HG03159 (cell line): ENCODE measurements around the gene RTF2.
A peak's percentile ranks its signal among the peaks of the same experiment; 100 is the strongest.
"Not testable (repeated sequence)": the region's sequence is repeated elsewhere in the genome, so short reads cannot be mapped to it uniquely, and the experiment has no call there.

Experiments
- ATAC-seq: cut with Tn5 transposase; IDR thresholded peaks from one replicate; pipeline ENCODE4 v1.9.1; 2021; ENCODE audit warnings: mild to moderate bottlenecking, moderate library complexity; ENCODE audit not compliant: unreplicated experiment

Gene RTF2

DNA sequence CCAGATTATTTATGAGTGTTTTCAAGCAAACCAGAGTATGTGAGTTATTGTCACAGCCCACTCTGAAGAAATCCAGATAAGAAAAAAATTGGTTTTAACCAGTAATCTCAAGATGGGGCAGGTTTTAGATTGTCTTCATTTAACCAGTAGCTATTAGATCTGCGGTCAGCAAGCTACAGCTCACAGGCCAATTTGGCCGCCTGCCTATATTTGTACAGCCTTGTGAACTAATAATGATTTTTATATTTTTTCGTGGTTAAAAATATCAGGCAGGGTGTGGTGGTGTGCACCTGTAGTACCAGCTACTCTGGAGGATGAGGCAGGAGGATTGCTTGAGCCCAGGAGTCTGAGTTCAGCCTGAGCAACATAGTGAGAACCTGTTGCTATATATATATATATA is 69.6 kb downstream of the RTF2 start:
- no peak for ATAC-seq

GRCh38 chr20:56540415-56540814 is 72.0 kb downstream of the RTF2 start:
- ATAC-seq: no peak

DNA sequence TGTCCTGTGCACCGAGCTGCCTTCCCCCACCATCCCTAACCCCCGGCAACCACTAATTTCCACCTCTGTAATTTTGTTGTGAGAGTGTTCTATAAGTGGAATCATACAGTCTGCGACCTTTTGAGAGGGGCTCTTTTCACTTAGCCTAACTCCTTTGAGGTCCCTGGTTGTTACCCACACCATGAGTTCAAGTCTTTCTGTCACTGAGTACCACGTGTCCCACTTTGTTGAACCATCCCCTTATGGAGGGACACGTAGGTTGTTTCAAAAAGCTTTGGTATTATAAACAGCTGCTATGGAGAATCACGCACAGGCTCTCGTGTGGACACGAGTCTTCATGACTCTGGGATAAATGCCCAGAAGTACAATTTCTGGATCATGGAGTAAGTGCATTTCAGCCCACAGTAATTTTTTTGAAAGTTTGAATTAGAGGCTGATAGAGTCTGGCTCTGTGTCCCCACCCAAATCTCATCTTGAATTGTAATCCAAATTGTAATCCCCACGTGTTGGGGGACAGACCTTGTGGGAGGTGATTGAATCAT is 74.1 kb downstream of the RTF2 start:
- ATAC-seq: no peak

GRCh38 chr20:56551571-56551970 is 83.1 kb downstream of the RTF2 start:
- ATAC-seq: no peak

DNA sequence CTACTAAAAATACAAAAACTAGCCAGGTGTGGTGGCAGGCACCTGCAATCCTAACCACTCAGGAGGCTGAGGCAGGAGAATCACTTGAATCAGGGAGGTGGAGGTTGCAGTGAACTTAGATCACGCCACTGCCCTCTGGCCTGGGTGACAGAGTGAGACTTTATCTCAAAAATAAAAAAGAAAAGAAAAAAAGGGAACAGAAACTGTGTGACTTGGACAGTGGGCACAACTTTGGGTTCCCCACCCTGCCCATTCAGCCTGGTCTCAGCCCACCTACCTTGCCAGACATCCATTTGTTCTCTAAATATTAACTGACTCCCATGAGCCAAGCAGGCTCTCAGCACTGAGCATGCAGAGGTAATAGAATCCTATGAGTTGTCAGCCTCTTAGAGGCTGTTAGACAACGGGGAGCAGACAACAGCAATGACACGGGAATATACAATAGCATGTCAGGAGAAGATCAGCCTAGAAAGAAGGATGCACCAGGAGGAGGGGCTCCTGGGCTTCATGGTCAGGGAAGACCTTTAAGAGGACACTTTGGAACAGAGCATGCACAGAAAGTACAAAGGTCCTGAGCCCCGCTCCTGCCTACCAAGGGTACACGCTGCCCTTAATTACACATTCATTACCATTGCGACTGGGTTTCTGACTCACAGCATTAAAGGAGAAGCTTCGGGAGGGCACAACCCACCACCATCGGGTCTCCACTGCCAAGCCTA is 84.6 kb downstream of the RTF2 start:
- no peak for ATAC-seq

GRCh38 chr20:56554869-56555268 is 86.4 kb downstream of the RTF2 start:
- ATAC-seq: peak; percentile 87

DNA sequence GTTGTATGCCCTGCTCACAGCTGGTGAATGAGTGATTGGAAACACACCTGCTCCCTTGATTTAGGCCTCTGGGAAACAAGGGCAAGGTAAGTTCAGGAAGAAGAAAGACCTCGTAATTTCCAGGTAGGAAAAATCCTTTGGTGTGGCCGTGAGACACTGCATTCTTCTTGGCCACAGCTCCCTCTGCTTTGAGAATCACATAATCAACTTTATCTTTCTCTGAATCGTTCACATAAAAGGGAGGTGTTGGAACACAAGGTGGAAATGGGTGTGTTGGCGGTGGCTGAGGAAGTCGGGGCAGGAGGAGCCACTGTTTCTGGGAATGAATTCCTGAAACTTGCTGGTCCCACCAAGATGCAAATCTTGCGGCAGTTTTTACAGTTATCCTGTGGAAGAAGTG is 90.5 kb downstream of the RTF2 start:
- ATAC-seq: no peak

GRCh38 chr20:56564526-56564925 is 96.1 kb downstream of the RTF2 start:
- ATAC-seq: not testable (repeated sequence)

DNA sequence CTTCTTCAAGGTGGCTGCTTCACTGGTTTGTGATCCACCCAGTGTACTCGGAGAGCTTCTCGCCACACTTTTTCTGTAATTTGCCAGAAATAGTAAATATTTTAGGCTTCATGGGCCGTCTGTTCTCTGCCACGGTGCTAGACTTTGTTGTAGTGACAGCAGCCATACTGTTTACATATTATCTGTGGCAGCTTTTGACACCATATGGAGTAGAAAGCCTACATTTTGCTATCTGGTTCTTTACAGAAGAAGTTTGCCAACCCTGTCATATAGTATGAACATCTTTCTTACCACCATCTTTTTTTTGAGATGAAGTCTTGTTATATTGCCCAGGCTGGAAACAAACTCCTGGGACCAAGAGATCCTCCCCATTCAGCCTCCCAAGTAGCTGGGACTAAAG is 97.1 kb downstream of the RTF2 start:
- no peak for ATAC-seq

DNA sequence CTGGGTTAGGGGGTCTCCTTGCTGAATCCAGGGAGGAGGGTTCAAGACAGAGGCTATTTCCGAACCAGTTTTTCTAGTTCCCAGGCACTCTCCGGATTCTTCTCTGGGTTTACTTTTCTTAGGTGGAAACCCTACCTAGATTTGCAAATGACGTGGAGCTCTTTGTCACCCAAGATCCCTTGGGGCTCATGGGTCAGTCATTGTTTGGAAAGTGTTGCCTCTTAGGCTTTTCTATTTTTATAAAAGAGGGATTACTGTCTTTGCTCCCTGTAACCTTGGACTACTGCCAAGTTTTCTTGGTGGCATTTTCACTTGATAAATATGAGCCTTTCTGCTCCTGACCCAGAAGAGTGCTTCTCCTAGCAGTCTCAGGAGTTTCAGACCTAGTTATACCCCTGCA is 98.2 kb downstream of the RTF2 start:
- no peak for ATAC-seq
